Loucy (cell line): ENCODE results near the gene LRRTM4.

ENCODE experiments used
- EZH2phosphoT487 ChIP-seq: fragments of 200-600 bp; IDR thresholded peaks from 2 replicates; pipeline ENCODE4 v1.6.1; 2018; ENCODE audit warnings: antibody characterized with exemption, mild to moderate bottlenecking, moderate library complexity, borderline replicate concordance
- TF ChIP-seq, protein P1 (sequence below): fragments of 200-600 bp; sonication (generic); conservative IDR thresholded peaks from 2 replicates; pipeline ENCODE4 v1.5.1; 2014; ENCODE audit warnings: mild to moderate bottlenecking, antibody characterized with exemption, low read length

DNA sequence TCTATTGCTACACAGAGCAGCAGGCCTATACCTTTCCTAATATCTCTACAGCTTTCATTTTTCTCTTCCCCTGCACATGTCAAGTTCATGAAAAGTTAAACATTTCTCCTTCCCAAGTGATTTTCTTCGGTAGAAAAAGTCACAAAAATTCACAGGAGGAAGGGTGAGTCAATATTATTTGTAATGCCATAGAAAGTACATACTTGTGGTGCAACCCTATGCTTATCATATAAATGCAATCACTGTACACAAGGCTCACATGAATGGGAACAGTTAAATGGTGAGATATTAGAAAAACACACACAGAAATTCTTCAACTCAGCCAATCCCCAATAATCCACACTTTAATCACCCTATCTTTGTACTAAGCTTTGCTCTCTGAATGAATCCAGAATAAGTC lies 651.6 kb downstream of the LRRTM4 start:
- TF ChIP-seq, protein P1, sequence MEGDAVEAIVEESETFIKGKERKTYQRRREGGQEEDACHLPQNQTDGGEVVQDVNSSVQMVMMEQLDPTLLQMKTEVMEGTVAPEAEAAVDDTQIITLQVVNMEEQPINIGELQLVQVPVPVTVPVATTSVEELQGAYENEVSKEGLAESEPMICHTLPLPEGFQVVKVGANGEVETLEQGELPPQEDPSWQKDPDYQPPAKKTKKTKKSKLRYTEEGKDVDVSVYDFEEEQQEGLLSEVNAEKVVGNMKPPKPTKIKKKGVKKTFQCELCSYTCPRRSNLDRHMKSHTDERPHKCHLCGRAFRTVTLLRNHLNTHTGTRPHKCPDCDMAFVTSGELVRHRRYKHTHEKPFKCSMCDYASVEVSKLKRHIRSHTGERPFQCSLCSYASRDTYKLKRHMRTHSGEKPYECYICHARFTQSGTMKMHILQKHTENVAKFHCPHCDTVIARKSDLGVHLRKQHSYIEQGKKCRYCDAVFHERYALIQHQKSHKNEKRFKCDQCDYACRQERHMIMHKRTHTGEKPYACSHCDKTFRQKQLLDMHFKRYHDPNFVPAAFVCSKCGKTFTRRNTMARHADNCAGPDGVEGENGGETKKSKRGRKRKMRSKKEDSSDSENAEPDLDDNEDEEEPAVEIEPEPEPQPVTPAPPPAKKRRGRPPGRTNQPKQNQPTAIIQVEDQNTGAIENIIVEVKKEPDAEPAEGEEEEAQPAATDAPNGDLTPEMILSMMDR: no peak
- no peak for TF ChIP-seq EZH2phosphoT487
